Uterus (tissue), 4 donors: ENCODE results near the gene PTH2R. TPM values are rescaled to one million over a fixed set of nuclear protein-coding genes. Genes with fewer than 3 reads are reported as not detected.

ENCODE experiments used
- DNase-seq, 2 donors: peaks; one replicate each; pipeline ENCODE4 v3.0.0-alpha.2; 2019 to 2020
- H3K27ac ChIP-seq, 2 donors: fragments of 200-600 bp; sonication (generic); 1 replicate in 1 of 2; 2 replicates in 1 of 2; pipeline ENCODE4 v1.5.1; 2016 to 2018
- H3K27me3 ChIP-seq, 2 donors: fragments of 200-600 bp; sonication (generic); one replicate each; pipeline ENCODE4 v1.5.1; 2018 to 2019; ENCODE audit warnings: control low read depth in 1 of 2
- H3K36me3 ChIP-seq, 2 donors: fragments of 200-600 bp; sonication (generic); one replicate each; pipeline ENCODE4 v1.5.1; 2019; ENCODE audit warnings: control low read depth in 1 of 2
- H3K4me1 ChIP-seq, 2 donors: fragments of 200-600 bp; sonication (generic); one replicate each; pipeline ENCODE4 v1.5.1; 2018 to 2019; ENCODE audit warnings: control low read depth in 1 of 2
- H3K4me3 ChIP-seq, 2 donors: fragments of 200-600 bp; sonication (generic); 1 replicate in 1 of 2; 2 replicates in 1 of 2; pipeline ENCODE4 v1.5.1; 2018 to 2019; ENCODE audit warnings: mild to moderate bottlenecking in 1 of 2
- H3K9me3 ChIP-seq, 2 donors: fragments of 200-600 bp; sonication (generic); one replicate each; pipeline ENCODE4 v1.5.1; 2019; ENCODE audit warnings: control low read depth in 1 of 2
- CTCF ChIP-seq, 4 experiments: fragments of 200-600 bp in 2 of 4; fragments of 450-650 bp in 2 of 4; sonication (generic) in 2 of 4; IDR thresholded peaks; one replicate each; pipeline ENCODE4 v1.5.1; 2016 to 2019; ENCODE audit warnings: antibody characterized with exemption in 4 of 4, mild to moderate bottlenecking in 2 of 4, moderate library complexity in 1 of 4
- POLR2A ChIP-seq, 2 donors: fragments of 450-650 bp; IDR thresholded peaks; one replicate each; pipeline ENCODE4 v1.6.1; 2016; ENCODE audit warnings: antibody characterized with exemption in 2 of 2, mild to moderate bottlenecking in 1 of 2, moderate library complexity in 1 of 2
- intact Hi-C: fragments of 100-400 bp; cut with DNase I; formaldehyde crosslinking; loops from one replicate; pipeline ENCODE4 v1.15.1; 2023; ENCODE audit warnings: low total_unique reads
- total RNA-seq, 4 donors: library from RNA; depleted of rRNA in 3 of 4; stranded (reverse); fragments of >200 nt in 3 of 4; gene quantifications; one replicate each; pipeline versions ENCODE4 v1.1.0 to v1.2.4, GENCODE V29; 2014 to 2023
- donor health status: DM: yes; HTN: yes; CAD: no.

Gene PTH2R
- total RNA-seq, 4 donors from 2014 or later: 0.70 to 1.7 TPM; not detected in 2

GRCh38 chr2:208399201-208399600 is 7.4 kb upstream of the PTH2R start:
- TF ChIP-seq POLR2A (IDR thresholded peaks at IDR 0.05): no peak
- intact Hi-C loops: no loop called here
- no peaks in the 10 kb centered on the region for H3K36me3 ChIP-seq
- H3K4me1 ChIP-seq: no peaks in the 10 kb centered on the region
- no peak for DNase-seq
- H3K27ac ChIP-seq: no peak overlapping the region
- H3K27me3 ChIP-seq: no peaks in the 10 kb centered on the region
- no peaks in the 10 kb centered on the region for H3K9me3 ChIP-seq
- H3K4me3 ChIP-seq: no peak overlapping the region

GRCh38 chr2:208407667-208408066 is 1.1 kb downstream of the PTH2R start:
- no peak for DNase-seq
- no peaks in the 10 kb centered on the region for H3K27me3 ChIP-seq
- TF ChIP-seq POLR2A (IDR thresholded peaks at IDR 0.05): no peak
- TF ChIP-seq CTCF (IDR thresholded peaks at IDR 0.05): no peak
- intact Hi-C loops: no loop called here
- no peak overlapping the region for H3K4me3 ChIP-seq
- no peak overlapping the region for H3K27ac ChIP-seq
- no peaks in the 10 kb centered on the region for H3K4me1 ChIP-seq
- no peaks in the 10 kb centered on the region for H3K36me3 ChIP-seq
- H3K9me3 ChIP-seq: no peaks in the 10 kb centered on the region

GRCh38 chr2:208413931-208414330 is 7.3 kb downstream of the PTH2R start:
- Histone ChIP-seq H3K4me3 (no peak overlapping the region), H3K4me1 (no peaks in the 10 kb centered on the region), H3K36me3 (no peaks in the 10 kb centered on the region), H3K27me3 (no peaks in the 10 kb centered on the region), H3K9me3 (no peaks in the 10 kb centered on the region), H3K27ac (no peak overlapping the region)
- intact Hi-C loops: no loop called here
- TF ChIP-seq POLR2A (IDR thresholded peaks at IDR 0.05): no peak
- no peak for TF ChIP-seq CTCF (IDR thresholded peaks at IDR 0.05)
- no peak for DNase-seq

- intact Hi-C loops: no loop called here
- TF ChIP-seq POLR2A (IDR thresholded peaks at IDR 0.05) (no peak), CTCF (IDR thresholded peaks at IDR 0.05) (no peak)
- no peak overlapping the region for H3K4me3 ChIP-seq
- no peak for DNase-seq
- no peaks in the 10 kb centered on the region for H3K4me1 ChIP-seq
- no peak overlapping the region for H3K27ac ChIP-seq
- no peaks in the 10 kb centered on the region for H3K9me3 ChIP-seq
- no peaks in the 10 kb centered on the region for H3K27me3 ChIP-seq
- no peaks in the 10 kb centered on the region for H3K36me3 ChIP-seq
Measured at GRCh38 chr2:208415255-208415654, 8.7 kb downstream of the PTH2R start.

GRCh38 chr2:208415897-208416296 is 9.3 kb downstream of the PTH2R start:
- no peaks in the 10 kb centered on the region for H3K36me3 ChIP-seq
- no peak for TF ChIP-seq CTCF (IDR thresholded peaks at IDR 0.05)
- no peak for TF ChIP-seq POLR2A (IDR thresholded peaks at IDR 0.05)
- DNase-seq: no peak

GRCh38 chr2:208426412-208427045 is 19.9 kb downstream of the PTH2R start:
- no peaks in the 10 kb centered on the region for H3K4me1 ChIP-seq
- intact Hi-C loops: no loop called here

More at GRCh38 chr2:208415897-208416296, 9.3 kb downstream of the PTH2R start:
- H3K9me3 ChIP-seq: no peaks in the 10 kb centered on the region
- intact Hi-C loops: no loop called here
- H3K27ac ChIP-seq: no peak overlapping the region
- H3K27me3 ChIP-seq: no peaks in the 10 kb centered on the region
- H3K4me1 ChIP-seq: no peaks in the 10 kb centered on the region
- no peak overlapping the region for H3K4me3 ChIP-seq

More at GRCh38 chr2:208426412-208427045, 19.9 kb downstream of the PTH2R start:
- DNase-seq: no peak
- no peak overlapping the region for H3K4me3 ChIP-seq
- no peaks in the 10 kb centered on the region for H3K27me3 ChIP-seq
- no peaks in the 10 kb centered on the region for H3K9me3 ChIP-seq
- H3K27ac ChIP-seq: no peak overlapping the region
- TF ChIP-seq POLR2A (IDR thresholded peaks at IDR 0.05) (no peak), CTCF (IDR thresholded peaks at IDR 0.05) (no peak)
- H3K36me3 ChIP-seq: no peaks in the 10 kb centered on the region
